Stomach (tissue), 4 donors: ENCODE results near the gene URM1.

Experiments
- EP300 ChIP-seq: sonication (generic); formaldehyde crosslinking; IDR thresholded peaks from one replicate; pipeline ENCODE4 v1.6.1; 2017; ENCODE audit warnings: antibody characterized with exemption
- POLR2A ChIP-seq, 4 donors: fragments of 450-650 bp; IDR thresholded peaks; one replicate each; pipeline ENCODE4 v1.6.1; 2016; ENCODE audit warnings: antibody characterized with exemption in 4 of 4, control low read depth in 2 of 4, mild to moderate bottlenecking in 1 of 4, moderate library complexity in 1 of 4
- POLR2AphosphoS5 ChIP-seq, 3 donors: sonication (generic); formaldehyde crosslinking; IDR thresholded peaks; one replicate each; pipeline ENCODE4 v1.6.1; 2016; ENCODE audit warnings: antibody characterized with exemption in 3 of 3
- TF ChIP-seq, protein P1 (sequence below), 7 experiments: fragments of 450-650 bp in 4 of 7; fragments of 200-600 bp in 3 of 7; sonication (generic) in 3 of 7; IDR thresholded peaks; one replicate each; pipeline ENCODE4 v1.5.1; 2016 to 2019; ENCODE audit warnings: antibody characterized with exemption in 7 of 7, control low read depth in 2 of 7, mild to moderate bottlenecking in 1 of 7

- TF ChIP-seq, protein P1, sequence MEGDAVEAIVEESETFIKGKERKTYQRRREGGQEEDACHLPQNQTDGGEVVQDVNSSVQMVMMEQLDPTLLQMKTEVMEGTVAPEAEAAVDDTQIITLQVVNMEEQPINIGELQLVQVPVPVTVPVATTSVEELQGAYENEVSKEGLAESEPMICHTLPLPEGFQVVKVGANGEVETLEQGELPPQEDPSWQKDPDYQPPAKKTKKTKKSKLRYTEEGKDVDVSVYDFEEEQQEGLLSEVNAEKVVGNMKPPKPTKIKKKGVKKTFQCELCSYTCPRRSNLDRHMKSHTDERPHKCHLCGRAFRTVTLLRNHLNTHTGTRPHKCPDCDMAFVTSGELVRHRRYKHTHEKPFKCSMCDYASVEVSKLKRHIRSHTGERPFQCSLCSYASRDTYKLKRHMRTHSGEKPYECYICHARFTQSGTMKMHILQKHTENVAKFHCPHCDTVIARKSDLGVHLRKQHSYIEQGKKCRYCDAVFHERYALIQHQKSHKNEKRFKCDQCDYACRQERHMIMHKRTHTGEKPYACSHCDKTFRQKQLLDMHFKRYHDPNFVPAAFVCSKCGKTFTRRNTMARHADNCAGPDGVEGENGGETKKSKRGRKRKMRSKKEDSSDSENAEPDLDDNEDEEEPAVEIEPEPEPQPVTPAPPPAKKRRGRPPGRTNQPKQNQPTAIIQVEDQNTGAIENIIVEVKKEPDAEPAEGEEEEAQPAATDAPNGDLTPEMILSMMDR (IDR thresholded peaks at IDR 0.05), result no peak
- TF ChIP-seq POLR2A (IDR thresholded peaks at IDR 0.05), result no peak
- no peak for TF ChIP-seq POLR2AphosphoS5 (IDR thresholded peaks at IDR 0.05)
- no peak for TF ChIP-seq EP300
These were observed 1.6 kb downstream of the URM1 start for GRCh38 chr9:128372784-128373183.
